Ectodermal cell (in vitro differentiated cells): ENCODE data around the gene AFF1.

Experiments used
- H3K27ac ChIP-seq: 2 replicates; pipeline ENCODE4 v1.7.0; 2013; ENCODE audit warnings: mild to moderate bottlenecking, low read depth, low read length; ENCODE audit not compliant: insufficient read depth, poor library complexity, severe bottlenecking
- H3K27me3 ChIP-seq: 2 replicates; pipeline ENCODE4 v1.7.0; 2013; ENCODE audit warnings: mild to moderate bottlenecking, low read length; ENCODE audit not compliant: insufficient read depth, control insufficient read depth, poor library complexity, severe bottlenecking
- H3K36me3 ChIP-seq: one replicate; pipeline ENCODE4 v1.7.0; 2013; ENCODE audit warnings: low read length; ENCODE audit not compliant: control insufficient read depth, insufficient read depth
- H3K4me1 ChIP-seq: one replicate; pipeline ENCODE4 v1.7.0; 2013; ENCODE audit warnings: low read length; ENCODE audit not compliant: control insufficient read depth, insufficient read depth
- H3K4me3 ChIP-seq: 2 replicates; pipeline ENCODE4 v1.7.0; 2013; ENCODE audit warnings: low read depth, low read length, control low read depth; ENCODE audit not compliant: insufficient read depth
- H3K9me3 ChIP-seq: 2 replicates; pipeline ENCODE4 v1.7.0; 2013; ENCODE audit warnings: mild to moderate bottlenecking, low read length, moderate library complexity; ENCODE audit not compliant: control insufficient read depth
- WGBS, 2 experiments: methylation state at CpG; one replicate each; pipeline ENCODE4 v1.1.7; 2013; ENCODE audit warnings: missing lambda C conversion rate in 2 of 2; 5-methylcytosine and 5-hydroxymethylcytosine counted together

The AFF1 gene

DNA sequence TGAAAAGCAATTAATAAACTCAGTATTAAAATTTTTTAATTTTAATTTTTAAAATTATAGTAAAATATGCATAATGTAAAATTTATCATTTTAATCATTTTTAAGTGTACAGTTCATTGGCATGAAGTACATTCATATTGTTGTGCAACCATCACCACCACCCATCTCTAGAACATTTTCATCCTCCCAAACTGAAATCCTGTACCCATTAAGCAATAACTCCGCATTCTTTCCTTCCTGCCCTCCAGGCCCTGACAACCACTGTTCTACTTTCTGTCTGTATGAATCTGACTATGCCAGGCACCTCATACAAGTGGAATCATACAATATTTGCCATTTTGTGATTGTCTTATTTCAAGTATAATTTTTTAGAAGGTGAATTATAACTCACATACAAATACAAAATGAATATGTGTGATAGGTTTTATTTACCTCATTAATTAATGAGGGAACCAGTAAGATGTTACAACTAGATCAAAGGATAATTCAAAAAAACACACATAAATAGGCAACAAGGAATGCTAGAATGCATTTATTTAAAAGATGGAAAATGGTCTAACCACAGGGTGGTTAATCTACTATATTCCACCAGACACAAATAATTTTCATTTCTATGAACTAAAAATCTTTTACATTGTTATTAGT, 13.1 kb upstream of the AFF1 start:
- Histone ChIP-seq H3K4me1 (no peaks in the 10 kb centered on the region), H3K27ac (no peak overlapping the region), H3K9me3 (no peaks in the 10 kb centered on the region), H3K36me3 (no peaks in the 10 kb centered on the region), H3K27me3 (no peaks in the 10 kb centered on the region), H3K4me3 (no peak overlapping the region)
- WGBS, 2 experiments: 91 to 94% methylated on average over 1 of the region's 1 CpG

DNA sequence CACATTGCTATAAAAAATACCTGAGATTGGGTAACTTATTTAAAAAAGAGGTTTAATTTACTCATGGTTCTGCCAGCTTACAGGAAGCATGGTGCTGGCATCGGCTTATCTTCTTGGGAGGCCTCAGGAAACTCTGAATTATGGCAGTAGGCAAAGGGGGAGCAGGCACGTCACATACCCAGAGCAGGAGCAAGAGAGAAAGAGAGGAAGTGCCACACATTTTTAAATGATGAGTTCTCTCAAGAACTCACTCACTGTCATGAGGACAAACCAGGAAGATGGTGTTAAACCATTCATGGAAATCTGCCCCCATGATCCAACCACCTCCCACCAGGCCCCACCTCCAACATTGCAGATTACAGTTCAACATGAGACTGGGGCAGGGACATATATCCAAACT, 10.0 kb upstream of the AFF1 start:
- no peak overlapping the region for H3K4me3 ChIP-seq
- H3K36me3 ChIP-seq: no peaks in the 10 kb centered on the region
- H3K27me3 ChIP-seq: no peaks in the 10 kb centered on the region
- no peaks in the 10 kb centered on the region for H3K4me1 ChIP-seq
- 47% methylated on average over 2 of the region's 2 CpGs for WGBS, 2 experiments
- H3K27ac ChIP-seq: no peak overlapping the region
- no peaks in the 10 kb centered on the region for H3K9me3 ChIP-seq

DNA sequence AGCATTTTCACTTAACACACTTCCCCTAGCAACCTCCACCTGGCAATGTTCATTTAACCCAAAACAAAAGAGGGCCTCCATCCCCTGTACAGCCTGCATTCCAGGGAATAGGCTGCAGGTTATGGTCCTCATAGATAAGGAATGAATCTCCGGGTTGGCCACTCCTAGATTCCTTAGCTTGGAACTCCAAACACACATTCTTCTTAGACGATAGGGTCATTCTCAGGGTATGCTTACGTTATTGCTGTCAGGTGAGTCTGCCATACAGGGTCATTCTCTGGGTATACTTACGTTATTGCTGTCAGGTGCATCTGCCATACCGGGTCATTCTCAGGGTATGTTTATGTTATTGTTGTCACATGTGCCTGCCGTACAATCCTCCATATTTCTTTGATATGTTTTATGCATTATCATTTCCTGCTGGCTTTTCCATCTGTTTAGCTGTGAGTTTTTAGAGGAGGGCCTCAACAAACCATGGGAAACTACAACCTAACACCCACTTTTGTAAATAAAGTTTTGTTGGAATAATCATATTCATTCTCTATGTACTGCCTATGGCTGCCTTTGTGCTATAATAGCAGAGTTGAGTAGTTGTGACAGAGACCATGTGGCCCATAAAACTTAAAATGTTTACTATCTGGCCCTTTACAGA, 8.2 kb upstream of the AFF1 start:
- WGBS, 2 experiments: 93 to 98% methylated on average over 5 to 6 of the region's 6 CpGs
- Histone ChIP-seq H3K4me3 (no peak overlapping the region), H3K36me3 (no peaks in the 10 kb centered on the region), H3K27ac (no peak overlapping the region), H3K9me3 (no peaks in the 10 kb centered on the region), H3K27me3 (no peaks in the 10 kb centered on the region), H3K4me1 (no peaks in the 10 kb centered on the region)

DNA sequence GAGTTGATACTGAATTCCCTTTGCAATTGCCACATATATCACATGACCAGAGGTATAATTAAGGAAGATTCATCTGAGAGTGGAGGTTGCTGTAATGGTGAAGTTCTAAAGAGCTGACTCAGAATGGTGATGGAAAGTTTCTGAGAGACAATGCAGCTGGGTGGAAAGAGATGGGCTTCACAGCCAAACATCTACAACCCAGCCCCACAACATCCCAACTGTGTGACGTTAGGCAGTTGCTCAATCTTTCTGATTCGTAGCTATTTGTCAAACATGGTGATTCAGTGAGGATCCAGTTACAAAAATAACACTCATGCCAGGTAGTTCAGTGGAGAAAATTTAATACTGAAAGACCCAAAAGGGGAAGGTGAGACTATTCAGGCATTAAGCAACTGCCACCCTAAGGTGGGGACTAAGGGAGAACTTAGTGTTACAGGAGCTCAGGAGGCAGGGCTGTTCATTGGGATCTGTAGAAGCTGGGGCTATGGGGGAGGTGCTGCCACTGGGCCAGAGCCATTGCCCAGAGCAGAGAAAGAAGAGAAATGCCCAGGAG, 6.9 kb upstream of the AFF1 start:
- H3K36me3 ChIP-seq: no peaks in the 10 kb centered on the region
- H3K27me3 ChIP-seq: no peaks in the 10 kb centered on the region
- H3K27ac ChIP-seq: no peak overlapping the region
- no peak overlapping the region for H3K4me3 ChIP-seq
- H3K4me1 ChIP-seq: no peaks in the 10 kb centered on the region
- H3K9me3 ChIP-seq: no peaks in the 10 kb centered on the region
- 96 to 100% methylated on average over 2 of the region's 2 CpGs for WGBS, 2 experiments

DNA sequence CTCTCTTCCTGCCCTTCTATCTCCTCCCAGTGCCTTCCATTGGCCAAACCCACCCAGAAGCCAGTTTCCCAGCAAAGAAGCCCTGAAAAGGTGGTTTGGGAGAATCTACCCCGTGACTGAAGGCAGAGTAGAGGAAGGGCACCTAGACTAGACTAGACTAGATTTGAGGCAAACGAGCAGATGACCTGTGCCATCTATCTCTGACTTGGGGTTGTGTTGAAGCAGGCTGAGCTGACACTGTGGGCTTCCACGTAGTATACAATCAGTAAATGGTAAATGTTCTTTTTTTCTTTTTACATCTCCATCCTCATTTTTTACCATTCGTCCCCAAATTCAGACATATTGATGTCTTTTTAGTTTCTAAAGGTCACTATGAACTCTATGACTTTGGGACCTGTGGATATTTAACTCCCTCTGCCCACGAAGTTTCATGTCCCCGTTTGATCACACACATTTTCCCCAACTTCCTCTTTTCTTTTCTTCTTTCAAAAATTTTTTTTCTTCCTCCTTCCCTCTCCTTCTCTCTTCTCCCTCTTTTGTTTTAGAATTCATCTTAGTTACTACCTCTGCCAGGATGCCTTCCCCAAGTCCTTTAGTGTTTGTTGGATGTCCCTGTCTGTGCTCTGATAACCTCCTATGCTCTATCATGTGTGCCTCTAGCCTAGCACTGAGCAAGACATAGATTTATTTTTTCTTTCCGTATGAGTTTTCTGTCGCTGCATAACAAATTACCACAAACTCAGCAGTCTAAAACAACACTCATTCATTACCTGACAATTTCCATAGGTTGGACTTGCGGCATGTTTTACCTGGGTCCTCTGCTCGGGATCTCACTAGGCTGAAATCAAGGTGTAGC, 6.2 kb upstream of the AFF1 start:
- no peaks in the 10 kb centered on the region for H3K4me1 ChIP-seq
- no peaks in the 10 kb centered on the region for H3K27me3 ChIP-seq
- H3K27ac ChIP-seq: no peak overlapping the region
- H3K9me3 ChIP-seq: no peaks in the 10 kb centered on the region
- no peaks in the 10 kb centered on the region for H3K36me3 ChIP-seq
- H3K4me3 ChIP-seq: no peak overlapping the region
- 92 to 93% methylated on average over 10 of the region's 10 CpGs for WGBS, 2 experiments

DNA sequence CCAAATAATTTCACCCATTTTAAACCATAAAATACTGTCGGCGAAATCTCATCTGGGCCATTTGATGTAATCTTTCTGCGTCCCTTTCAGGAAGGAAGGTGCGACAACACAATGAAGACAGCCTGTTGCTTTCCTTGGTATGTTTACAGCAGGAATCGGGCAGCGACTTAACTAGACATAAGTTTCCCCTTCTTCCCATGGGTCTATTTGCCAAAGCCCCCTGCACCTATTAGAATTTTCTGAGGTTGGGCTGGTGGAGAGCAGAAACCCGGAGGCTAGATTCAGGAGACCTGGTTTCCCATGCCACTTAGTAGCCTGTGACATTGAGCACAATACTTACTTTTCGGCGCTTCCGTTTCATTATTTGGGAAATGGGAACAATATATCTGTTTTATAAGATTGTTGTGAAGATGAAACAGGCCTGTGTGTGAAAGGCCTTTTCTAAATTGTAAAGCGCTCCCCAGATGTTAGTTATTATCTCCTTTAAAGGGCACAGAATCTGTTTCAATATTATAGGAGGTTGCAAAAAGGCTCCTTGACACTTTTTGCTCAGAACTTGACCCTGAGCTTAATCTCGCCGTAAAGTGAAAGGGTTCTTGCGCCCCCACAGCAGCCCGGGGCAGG, 552 bp upstream of the AFF1 start:
- no peak overlapping the region for H3K27ac ChIP-seq
- WGBS, 2 experiments: 17% methylated on average over 15 of the region's 15 CpGs

DNA sequence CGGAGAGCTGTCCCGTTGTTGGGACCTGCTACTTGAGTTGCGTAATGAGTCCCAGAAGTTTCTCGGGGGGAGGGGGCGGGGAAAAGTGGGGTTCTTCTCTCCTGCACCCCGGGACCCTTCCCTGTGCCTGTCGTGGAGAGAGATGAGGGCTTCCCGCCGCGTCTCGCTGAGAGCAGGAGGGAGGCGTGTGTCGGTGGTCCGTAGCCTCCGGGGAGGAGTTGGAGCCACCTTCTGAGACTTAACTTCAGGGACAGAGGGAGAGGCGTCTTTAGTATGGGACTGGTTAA, 698 bp downstream of the AFF1 start:
- H3K4me1 ChIP-seq: peaks cover 10% of the 10 kb centered on the region
- H3K27me3 ChIP-seq: peaks cover 10% of the 10 kb centered on the region
- no peak overlapping the region for H3K27ac ChIP-seq
- WGBS, 2 experiments: 0 to 1% methylated on average over 16 of the region's 16 CpGs
- no peaks in the 10 kb centered on the region for H3K9me3 ChIP-seq
- H3K36me3 ChIP-seq: no peaks in the 10 kb centered on the region
- H3K4me3 ChIP-seq: peak overlapping the region; percentile 89

More for the DNA sequence above, 552 bp upstream of the AFF1 start:
- Histone ChIP-seq H3K4me3 (peak overlapping the region; percentile 89), H3K27me3 (peaks cover 10% of the 10 kb centered on the region), H3K9me3 (no peaks in the 10 kb centered on the region), H3K36me3 (no peaks in the 10 kb centered on the region), H3K4me1 (peaks cover 4% of the 10 kb centered on the region)

DNA sequence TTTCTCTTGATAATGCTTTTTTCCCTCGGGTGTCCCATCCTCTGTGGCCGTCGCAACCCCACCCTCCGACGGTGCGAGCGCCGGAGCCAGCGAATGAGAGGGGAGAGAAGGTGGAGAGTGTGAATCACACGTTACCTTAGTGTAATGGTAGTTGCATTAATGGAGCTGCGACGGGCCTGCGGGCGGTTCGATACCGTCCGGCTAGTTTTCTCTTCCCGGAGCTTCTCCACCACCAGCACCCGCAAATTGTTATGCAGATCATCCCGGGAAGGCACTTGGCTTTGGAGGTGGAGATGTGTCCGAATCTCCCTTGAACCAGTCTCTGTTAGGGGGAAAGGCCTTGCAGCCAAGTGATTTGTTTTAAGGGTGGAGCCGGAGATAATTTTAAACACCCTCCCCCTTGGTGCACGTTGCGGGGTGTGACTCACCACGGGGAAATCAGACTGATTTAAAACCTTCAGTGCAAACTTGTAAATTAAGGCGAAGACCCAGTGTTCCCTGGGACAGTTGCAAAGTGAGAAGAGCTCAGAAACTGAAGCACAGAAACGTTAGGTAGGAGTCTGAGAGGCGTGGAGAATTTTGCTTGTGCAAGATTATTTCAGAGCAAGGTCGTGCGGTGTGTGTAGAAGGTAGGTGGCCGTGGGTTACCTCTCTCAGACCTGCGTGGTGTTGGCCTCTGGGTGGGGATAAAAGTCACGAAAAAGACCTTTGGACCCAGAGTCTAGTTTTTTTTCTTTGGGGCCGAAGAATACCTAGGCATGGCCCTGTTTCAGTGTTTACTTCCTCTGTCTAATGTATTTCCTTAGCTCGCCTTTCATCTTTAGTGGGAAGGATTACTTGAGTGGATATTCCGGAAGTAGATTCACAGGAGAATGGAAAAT, 1.3 kb downstream of the AFF1 start:
- Histone ChIP-seq H3K9me3 (no peaks in the 10 kb centered on the region), H3K27me3 (peaks cover 10% of the 10 kb centered on the region), H3K4me1 (peaks cover 10% of the 10 kb centered on the region), H3K4me3 (peak overlapping the region; percentile 89), H3K27ac (no peak overlapping the region), H3K36me3 (no peaks in the 10 kb centered on the region)
- 2% methylated on average over 35 to 36 of the region's 36 CpGs for WGBS, 2 experiments

DNA sequence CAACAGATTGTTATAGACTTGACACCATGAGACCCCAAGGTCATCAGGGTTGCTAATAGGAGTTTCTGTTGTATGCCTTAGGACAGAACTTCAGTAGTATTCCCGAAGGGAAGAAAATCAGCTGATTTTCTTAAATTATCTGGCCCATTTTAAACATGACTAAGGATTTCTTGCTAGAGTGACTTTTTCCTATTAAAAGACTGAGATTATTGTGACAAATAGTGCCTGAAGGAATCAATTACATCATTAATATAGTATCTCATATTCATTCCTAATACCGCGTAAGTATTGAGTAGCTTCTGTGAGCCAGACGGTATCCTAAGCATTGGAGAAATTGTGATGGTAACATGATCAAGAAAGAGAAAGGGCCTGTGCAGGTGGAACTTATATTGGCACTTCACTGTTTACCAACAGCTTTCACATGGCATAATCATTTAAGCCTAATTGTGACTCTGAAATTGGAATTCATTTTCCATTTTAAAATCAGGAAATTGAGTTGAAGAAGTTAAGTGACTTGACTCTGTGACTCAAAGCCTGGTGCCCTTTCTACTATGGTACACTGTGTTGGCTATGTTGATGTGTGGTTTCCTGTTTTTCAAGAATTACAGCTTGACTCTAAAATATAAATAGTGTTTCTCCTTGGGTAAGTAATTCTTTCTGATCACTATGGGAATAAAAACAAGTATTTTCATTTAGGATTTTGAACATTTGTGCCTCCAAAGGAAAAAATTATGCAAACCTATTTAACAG, 4.1 kb downstream of the AFF1 start:
- Histone ChIP-seq H3K4me3 (no peak overlapping the region), H3K4me1 (peaks cover 10% of the 10 kb centered on the region), H3K27ac (no peak overlapping the region)

More for the DNA sequence above, 4.1 kb downstream of the AFF1 start:
- Histone ChIP-seq H3K9me3 (no peaks in the 10 kb centered on the region), H3K36me3 (no peaks in the 10 kb centered on the region), H3K27me3 (peaks cover 7% of the 10 kb centered on the region)
- 90 to 94% methylated on average over 2 to 4 of the region's 4 CpGs for WGBS, 2 experiments
